ENCODE measurements around the gene PGLYRP3.
A peak's percentile ranks its signal among the peaks of the same experiment; 100 is the strongest.

Gene PGLYRP3, protein sequence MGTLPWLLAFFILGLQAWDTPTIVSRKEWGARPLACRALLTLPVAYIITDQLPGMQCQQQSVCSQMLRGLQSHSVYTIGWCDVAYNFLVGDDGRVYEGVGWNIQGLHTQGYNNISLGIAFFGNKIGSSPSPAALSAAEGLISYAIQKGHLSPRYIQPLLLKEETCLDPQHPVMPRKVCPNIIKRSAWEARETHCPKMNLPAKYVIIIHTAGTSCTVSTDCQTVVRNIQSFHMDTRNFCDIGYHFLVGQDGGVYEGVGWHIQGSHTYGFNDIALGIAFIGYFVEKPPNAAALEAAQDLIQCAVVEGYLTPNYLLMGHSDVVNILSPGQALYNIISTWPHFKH
- 0 to 1.3 (median 0) reads per million in 17 experiments for total RNA-seq

DNA sequence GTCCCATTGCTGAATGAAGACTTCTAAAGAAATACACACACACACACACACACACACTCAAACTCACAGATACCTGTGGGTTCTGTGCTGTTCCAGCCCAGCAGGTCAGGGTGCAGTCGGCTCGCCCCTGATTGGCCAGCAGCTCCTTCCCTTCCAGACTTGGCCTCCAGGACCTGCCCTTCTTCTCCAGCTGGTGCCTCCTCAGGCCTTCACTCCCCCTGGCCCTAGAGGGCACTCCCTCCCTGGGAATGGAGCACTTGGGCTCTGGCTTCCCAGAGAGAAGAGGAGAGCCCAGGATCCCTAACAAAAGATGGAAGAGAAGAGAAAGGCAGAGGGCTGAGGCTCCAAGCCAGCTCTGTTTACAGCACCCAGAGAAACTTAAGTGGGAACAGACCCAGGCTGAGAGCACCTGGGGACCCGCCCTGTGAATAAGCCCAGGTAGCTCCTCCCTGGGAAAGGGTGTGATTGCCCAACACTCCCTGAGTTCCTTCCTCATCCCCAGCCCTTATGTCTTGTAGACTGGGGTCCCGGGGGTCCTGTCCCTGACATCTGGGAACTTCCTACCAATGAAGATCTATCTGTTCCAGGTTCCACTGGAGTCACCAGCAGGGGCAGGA lies at the start of gene PGLYRP3:
PGLYRP3 (minus strand) TSS at position 383 of the 617 bp plus-strand sequence. CDS start 2,287 bp downstream, outside the sequence.
- DNase-seq, result no peak

DNA sequence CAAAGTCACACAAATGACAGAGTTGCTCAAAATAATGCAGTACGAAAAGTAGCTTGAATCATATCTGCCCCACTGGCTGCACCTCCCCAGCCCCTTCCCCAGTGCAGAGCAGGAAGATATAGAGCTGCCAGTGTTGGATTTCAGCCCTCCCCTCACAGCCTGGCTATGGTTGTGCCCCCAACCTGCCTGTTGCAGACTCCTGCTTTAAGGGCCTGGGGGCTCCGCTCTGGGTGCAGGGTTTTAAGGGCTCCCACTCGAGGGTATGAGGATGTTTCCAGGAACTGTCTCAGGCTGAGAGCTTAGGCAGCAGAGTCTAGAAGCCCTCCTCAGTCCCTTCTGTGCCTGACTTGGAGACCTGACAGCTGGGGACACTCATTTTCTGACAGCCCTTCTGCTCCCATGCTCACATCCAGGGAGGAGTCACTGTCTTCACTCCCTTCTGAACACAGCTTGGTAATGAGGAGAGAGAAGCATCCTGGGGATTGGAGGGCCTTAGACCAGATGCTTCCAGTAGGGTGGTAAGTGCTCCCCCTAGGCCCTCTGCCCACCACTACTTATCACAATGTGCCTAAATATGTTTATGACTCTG lies 49.5 kb upstream of the PGLYRP3 start:
- DNase-seq, result no peak

DNA sequence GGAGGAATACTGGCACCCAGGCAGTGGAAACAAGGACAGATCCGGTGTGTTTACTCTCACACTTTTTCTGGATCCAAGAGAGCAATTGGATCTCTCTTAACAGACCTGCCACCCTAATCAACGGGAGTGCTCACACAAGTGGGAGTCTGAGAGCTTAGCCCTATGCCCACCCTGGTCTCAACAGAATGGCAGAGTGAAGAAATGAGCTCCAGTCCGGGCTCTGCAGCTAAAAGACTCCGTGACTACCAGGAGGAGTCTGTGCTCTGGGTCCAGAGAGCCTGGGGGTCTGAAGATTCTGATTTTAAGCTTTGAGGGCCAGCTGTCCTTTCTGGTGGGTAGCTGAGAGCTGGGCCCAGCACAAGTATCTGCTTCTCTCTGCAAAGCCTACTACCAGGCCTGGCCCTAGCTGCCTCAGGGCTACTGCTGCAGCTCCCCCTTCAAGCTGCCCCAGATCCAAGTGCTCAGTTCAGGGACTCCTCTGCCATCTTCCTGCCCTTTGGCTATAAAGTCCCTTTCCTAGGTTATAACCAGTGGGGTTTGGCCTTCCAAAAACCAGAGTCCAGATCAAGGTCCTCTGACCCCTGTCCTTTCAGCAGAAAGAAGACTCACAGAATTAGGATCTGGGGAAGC lies 48.8 kb upstream of the PGLYRP3 start:
- no peak for DNase-seq

DNA sequence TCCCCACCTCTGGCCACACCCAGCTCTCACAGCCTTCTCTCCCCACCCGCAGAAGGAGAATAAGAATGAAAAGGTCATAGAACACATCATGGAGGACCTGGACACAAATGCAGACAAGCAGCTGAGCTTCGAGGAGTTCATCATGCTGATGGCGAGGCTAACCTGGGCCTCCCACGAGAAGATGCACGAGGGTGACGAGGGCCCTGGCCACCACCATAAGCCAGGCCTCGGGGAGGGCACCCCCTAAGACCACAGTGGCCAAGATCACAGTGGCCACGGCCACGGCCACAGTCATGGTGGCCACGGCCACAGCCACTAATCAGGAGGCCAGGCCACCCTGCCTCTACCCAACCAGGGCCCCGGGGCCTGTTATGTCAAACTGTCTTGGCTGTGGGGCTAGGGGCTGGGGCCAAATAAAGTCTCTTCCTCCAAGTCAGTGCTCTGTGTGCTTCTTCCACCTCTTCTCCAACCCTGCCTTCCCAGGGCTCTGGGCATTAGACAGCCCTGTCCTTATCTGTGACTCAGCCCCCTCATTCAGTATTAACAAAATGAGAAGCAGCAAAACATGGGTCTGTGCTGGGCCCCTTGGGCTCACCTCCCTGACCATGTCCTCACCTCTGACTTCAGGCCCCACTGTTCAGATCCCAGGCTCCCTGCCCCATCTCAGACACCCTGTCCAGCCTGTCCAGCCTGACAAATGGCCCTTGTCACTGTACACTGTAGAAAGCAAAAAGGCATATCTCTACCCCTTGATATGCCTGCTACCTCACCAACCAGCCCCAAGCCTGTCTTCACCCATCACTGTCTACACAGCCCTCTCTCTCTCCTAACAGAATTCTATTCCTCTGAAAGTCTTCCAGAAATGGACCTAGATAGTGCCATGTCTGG lies 48.1 kb upstream of the PGLYRP3 start:
- peak in 1 of 4 experiments; percentile 21 for DNase-seq

DNA sequence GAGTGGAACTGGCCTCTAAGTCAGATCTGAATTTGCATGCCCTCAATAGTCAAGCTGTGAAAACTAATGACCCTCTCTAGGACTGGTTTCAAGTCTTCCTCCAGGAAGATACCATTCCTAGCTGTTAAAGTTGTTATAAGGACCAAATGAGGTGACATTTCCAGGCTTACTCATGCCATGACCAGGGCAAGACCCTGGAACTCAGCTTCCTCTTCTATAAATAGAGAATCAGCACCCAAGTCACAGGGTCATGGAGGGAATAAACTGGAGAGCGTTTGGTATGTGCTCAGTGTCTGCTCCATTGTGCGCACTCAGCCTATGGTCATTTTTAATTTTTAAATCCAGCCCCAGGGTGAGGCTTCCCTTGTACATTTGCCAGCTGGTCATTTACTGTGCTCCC lies 47.4 kb upstream of the PGLYRP3 start:
- DNase-seq, result peak; percentile 61 to 83 (median 76)

DNA sequence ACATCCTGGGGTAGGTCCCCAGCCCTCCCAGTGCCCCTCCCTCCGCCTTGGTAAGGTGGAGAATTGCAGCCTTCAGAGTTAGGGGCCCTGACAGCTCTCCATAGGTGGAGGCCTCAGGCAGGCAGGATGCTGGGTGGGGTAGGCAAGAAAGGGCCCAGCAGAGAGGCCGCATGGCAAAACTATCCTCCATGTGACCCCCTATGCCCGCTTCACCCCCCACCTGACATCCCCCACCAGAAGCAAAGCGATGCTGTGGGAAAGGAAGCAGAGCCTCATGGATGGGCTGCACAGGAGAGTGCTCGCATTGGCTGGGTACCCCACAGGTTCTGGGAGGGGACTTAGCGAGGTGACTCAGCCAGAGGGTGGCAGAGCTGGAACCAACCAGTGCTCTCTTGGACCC lies 46.5 kb upstream of the PGLYRP3 start:
- DNase-seq, result peak in 1 of 4 experiments; percentile 15

DNA sequence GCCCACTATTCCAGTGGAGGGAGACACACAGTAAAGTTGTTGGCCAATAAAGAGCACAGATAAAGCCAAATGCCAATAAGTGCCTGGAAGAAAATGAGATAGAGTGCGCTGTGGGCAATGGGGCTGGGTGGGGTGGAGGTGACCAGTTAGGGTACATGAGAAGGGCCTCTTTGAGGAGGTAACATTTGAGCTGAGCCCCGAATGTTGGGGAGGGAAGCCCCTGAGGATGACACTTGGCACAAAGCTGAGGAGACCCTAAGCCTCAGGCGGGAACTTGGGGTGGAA lies 45.9 kb upstream of the PGLYRP3 start:
- no peak for DNase-seq

DNA sequence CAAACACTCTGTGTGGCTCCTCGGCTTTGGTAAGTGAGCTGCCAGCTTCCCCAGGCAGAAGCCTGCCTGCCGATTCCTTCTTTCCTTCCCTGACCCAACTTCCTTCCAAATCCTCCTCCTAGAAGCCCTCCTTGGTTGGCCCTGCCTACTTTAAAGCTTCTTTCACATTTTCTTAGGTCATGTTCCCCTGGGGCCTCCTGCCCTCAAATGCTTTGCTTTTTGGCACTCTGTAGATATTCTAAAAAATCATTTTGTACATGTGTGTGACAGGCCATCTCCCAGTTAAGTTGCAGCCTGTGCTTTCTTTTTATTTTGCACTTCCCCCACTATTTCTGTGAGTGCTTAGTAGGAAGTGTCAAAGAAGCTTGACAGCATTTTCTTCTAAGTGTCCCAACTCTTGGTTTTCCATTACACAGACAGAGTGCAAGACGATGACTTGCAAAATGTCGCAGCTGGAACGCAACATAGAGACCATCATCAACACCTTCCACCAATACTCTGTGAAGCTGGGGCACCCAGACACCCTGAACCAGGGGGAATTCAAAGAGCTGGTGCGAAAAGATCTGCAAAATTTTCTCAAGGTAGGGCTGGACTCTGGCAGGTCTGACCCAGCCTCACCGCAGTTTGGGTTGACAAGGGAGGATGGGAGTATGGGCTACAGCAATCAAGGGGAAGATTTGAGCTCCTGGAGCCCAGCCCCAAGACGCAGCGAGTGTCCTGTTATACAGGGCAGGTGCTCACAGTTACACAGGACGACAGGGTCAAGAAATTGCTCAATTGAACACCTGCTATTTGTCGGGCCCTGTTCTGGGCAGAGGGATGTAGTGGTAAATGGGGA lies 45.3 kb upstream of the PGLYRP3 start, which contains the start of gene S100A9:
S100A9 (plus strand) TSS at position 2 of the 838 bp plus-strand sequence; CDS start at position 432, 430 bp downstream.
- peak; percentile 60 to 85 (median 75) for DNase-seq

DNA sequence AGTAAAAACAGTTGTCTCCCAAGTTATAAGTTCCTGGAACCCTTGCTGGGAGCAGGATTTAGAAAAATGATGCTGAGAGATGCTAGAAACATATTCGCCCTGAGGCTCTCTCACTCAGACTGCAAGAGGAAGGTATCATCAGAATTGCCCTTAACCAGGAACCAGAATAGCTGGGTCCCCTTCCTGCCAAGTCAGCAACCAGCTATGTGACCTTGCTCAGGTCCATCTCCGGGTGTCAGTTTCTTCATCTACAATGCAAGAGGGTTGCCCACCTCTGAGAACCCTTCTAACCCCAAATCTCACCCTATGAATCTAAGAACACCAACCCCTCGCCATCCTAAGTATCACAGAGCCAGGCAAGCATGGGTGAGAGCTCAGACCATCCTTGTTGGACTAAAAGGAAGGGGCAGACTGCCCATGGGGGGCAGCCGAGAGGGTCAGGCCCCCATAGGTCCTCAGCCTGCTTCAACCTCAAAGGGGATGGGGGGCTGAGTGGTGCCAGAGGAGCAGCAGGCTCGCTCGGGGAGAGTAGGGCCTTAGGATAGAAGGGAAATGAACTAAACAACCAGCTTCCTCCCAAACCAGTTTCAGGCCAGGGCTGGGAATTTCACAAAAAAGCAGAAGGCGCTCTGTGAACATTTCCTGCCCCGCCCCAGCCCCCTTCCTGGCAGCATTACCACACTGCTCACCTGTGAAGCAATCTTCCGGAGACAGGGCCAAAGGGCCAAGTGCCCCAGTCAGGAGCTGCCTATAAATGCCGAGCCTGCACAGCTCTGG lies 44.5 kb upstream of the PGLYRP3 start:
- peak; percentile 84 to 95 (median 91) for DNase-seq

DNA sequence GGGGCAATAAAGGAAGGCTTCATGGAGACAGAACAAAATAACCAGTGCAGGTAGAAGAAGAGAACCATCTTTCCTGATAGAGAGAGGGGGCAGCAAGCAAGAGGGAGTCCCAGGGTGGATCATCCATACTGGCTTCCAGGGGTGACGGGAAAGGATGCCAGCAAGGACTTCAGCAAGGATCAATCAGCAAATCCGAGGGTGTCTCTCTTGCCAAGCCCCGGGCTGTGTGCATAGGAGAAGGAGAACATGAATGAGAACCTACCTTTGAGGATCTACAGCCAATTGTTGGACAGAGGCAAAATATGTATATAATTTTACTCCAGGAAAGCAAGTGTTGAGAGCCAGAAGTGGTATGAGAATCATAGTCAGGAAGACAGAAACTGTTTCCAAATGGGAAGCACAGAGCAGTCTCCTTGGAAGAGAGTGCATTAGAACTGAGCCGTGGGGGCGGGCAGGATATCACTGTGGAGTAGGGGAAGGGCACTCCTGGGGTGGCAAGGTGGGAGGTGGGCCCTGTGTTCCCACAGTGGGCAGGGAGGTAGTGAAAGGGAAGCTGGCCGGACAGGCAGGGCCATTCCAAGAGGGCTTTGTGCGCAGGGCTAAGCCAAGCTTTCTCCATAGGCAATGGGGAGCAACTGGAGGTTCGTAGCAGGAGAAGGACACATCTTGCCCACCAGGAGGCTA lies 43.8 kb upstream of the PGLYRP3 start:
- no peak for DNase-seq

DNA sequence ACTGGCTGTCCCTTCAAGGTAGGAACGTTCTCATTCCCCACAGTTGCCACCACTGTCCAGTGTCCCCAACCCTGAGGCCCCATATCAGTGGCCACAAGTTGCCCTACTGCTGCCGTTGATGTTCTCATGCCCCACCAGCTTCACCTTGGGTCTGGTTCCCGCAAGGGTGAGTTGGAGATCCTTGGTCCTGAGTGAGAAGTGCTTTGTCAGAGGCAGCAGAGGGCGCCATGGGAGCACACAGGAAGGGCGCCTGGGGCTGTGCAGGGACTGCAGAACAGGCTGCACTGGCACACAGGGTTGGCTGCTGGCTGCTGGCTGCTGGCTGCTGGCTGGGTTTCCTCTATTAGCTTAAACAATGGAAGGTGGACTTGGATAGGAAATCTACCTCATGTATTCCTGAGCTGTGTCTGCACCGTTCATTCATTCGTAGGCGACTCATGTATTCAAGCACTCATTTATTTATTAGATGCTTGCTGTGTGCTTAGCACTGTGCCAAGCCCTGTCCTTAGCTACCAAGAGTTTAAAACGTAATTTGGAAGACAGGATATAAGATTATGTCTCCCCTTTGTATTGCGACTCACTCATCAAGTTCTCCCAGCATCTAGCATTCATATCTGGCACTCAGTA lies 42.8 kb upstream of the PGLYRP3 start:
- peak; percentile 85 to 96 (median 92) for DNase-seq

DNA sequence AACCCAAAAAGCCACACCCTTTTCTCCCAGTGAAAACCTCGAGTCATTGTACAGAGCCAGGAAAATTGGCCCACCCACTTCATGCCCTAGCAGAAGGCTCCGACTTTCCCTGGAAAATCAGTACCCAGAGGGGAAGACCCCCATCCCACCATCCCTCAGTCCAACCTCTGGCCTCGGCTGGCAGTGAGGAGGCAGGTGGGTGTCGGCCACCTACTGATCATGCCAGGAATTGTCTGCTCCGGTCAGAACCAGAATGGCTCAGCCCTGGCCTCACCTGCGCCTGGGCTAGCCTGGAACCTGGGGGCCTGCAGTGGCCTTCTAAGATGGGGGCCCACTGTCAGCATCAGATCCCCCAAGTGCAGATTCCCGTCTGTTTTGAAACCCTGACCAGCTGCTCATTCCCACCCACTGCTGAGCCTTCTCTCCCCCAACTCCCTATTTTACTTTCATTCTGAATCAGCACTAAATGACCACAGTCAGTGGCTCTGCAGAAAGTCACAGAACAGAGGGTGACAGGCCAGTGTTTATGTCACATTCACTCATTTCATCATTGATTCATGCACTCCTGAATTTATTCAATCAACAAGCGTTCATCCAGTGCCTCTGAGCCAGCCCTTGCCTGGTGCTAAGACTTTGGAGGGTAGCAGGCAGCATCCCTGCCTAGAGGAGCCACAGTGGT lies 41.9 kb upstream of the PGLYRP3 start:
- DNase-seq, result no peak

DNA sequence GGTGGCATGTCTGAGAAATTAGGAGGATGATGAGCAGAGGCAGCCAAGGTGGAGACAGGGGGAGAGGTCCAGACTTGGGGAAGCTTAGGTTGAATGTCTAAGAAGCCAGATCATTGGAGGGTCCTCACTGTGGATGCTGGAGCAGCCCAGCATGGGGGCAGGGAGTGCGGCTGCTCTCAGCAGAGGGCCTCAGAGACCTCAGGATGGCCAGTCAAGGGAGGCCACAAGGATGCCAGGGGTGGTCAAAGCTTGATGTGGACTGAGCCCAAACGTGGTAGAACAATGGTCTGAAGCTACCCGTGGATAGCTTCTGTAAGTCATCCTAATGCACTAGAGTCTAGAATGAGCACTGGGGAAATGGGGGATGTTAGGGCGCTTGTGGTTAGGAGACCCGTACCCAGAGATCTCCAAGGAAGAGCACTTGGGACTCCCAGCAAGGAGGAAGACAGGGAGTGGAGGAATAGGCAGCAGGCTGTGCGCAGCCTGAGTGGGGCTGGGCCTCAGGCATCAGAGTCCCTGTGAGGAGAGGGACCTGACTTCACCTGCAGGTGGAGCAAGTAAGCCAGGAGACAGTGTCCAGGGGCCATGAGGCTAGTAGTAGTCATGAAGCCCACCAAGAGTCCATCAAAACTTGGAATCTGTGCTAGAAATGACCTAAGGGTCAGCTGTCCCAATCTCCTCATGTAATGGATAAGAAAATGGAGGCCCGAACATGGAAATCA lies 40.6 kb upstream of the PGLYRP3 start:
- DNase-seq, result peak in 2 of 4 experiments; percentile 24 to 34

DNA sequence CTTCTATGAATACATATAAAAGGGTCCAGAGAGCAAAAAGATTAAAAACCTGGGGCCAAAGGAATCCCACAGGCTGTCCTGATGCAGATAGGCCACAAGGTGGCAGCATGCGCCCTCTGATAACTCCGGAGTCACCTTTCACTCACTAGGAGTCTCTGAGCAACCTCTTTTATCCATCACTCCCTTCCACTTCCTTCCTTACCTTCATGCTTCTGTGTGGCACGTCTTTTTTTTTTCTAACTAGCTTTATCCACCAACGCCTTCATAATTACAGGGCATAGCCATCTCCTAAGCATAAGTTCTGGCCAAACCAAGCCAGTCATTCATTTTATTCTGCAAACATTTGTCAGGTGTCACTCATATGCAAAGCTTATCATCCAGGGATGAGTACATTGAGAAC lies 39.8 kb upstream of the PGLYRP3 start:
- DNase-seq, result peak; percentile 78 to 84 (median 82)

DNA sequence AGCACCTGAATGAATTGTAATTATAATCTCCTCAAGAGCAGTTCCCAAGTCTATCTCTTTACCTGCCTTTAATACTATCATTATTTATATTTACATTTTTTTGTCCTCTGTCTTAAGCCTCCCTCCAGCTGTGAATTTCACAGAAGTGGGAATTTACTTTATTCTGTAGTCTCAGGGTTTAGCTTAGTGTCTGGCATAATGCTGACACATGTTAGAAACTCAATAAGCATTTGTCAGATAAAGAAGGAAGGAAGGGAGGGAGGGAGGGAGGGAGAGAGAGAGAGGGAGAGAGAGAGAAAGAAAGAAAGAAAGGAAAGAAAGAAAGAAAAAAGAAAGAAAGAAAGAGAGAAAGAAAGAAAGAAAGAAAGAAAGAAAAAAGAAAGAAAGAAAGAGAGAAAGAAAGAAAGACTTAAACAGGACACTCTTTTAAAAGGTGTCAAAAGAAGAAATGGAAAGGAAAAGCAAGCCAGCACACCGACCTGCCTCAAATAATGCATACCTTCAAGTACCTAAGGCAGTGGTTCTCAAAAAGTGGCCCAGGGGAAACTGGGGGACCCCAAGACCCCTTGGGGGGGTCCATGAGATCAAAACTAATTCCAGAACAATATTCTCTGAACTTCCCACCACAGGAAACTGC lies 37.7 kb upstream of the PGLYRP3 start:
- DNase-seq, result no peak

DNA sequence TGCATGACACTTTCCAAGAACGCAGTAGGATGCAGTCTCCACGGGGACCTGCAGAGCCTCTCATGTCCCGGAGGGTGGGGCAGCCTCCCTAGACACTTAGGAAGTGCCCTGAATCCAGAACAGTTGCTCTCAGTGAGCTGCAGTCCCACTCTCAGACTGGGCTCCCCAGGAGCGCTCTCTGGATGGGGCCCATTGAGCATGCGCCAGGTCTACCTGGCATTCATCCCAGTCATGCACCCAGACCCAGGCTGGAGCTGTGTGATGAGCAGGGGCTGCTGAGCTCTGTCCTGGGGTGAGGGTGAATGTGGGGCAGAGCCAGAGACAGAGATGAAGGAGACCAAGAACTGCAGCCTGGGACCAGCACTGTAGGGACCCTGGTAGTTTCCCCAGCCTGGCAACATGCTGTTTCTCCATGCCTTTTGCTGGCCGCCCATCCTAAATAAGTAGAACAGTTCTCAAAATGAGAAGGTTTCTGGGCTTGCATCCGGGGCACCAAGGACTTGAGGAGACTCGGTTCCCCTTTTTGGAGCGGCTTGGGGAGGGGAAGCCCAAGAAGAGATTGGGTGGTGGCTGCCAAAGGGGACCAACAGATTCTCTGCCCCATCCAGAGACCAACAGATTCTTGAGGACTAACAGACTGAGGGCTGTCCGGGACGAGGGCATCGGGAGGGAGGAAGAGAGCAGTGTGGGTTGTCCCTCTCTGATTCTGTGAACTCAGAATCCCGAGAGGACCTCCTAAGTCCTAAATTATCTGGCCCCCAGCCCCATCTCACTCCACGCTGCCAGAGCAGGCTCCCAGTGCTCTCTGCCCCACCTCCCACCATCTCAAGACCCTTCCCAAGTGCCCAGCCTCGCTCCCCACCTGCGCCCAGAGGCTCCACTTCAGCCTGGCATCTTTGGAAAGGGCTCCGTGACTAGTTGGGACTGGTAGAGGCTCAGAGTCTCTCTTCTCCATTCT lies 36.9 kb upstream of the PGLYRP3 start:
- DNase-seq, result peak in 3 of 4 experiments; percentile 33 to 52 (median 51)
